Measurements from ENCODE around the gene LGSN. TPM values are rescaled to one million over a fixed set of nuclear protein-coding genes. Genes with fewer than 3 reads are reported as not detected.

Gene LGSN
- total and polyA plus RNA-seq, 8 donors, result 0.03 to 0.55 (median 0.06) TPM; not detected in 5

- peaks cover 0 to 6% (median 0%) of the 10 kb centered on the region in 4 donors for H3K4me1 ChIP-seq
- WGBS, 5 donors, result 54 to 75% (median 62%) methylated on average over 3 of the region's 3 CpGs
- DNase-seq, result no peak
- no peak overlapping the region for H3K4me3 ChIP-seq
- no peak overlapping the region for H3K27ac ChIP-seq
- H3K27me3 ChIP-seq, result no peaks in the 10 kb centered on the region
- H3K36me3 ChIP-seq, result no peaks in the 10 kb centered on the region
- H3K9me3 ChIP-seq, result no peaks in the 10 kb centered on the region
- intact Hi-C loops (cut with DNase I; ENCODE audit: low total_unique reads), result no loop called here
- TF ChIP-seq EP300 (IDR thresholded peaks at IDR 0.05) (no peak), POLR2AphosphoS5 (IDR thresholded peaks at IDR 0.05) (no peak), CTCF (IDR thresholded peaks at IDR 0.05) (no peak), POLR2A (IDR thresholded peaks at IDR 0.05) (no peak)
Measured at GRCh38 chr6:63249875-63250482, 69.8 kb downstream of the LGSN start.

GRCh38 chr6:63246581-63246980 is 73.2 kb downstream of the LGSN start:
- DNase-seq, result no peak
- no peaks in the 10 kb centered on the region for H3K27me3 ChIP-seq
- H3K9me3 ChIP-seq, result no peaks in the 10 kb centered on the region
- H3K36me3 ChIP-seq, result no peaks in the 10 kb centered on the region
- no peak for TF ChIP-seq EP300 (IDR thresholded peaks at IDR 0.05)
- no peak for TF ChIP-seq POLR2A (IDR thresholded peaks at IDR 0.05)
- TF ChIP-seq POLR2AphosphoS5 (IDR thresholded peaks at IDR 0.05), result no peak
- no peak for TF ChIP-seq CTCF (IDR thresholded peaks at IDR 0.05)
- no peak overlapping the region for H3K27ac ChIP-seq
- peaks cover 0 to 6% (median 0%) of the 10 kb centered on the region in 4 donors for H3K4me1 ChIP-seq
- H3K4me3 ChIP-seq, result no peak overlapping the region
- intact Hi-C loops (cut with DNase I; ENCODE audit: low total_unique reads), result no loop called here

GRCh38 chr6:63245909-63246308 is 73.9 kb downstream of the LGSN start:
- Histone ChIP-seq H3K4me1 (peaks cover 0 to 6% (median 0%) of the 10 kb centered on the region in 4 donors), H3K36me3 (no peaks in the 10 kb centered on the region), H3K9me3 (no peaks in the 10 kb centered on the region), H3K4me3 (no peak overlapping the region), H3K27ac (no peak overlapping the region), H3K27me3 (no peaks in the 10 kb centered on the region)
- 75 to 86% (median 82%) methylated on average over 1 of the region's 1 CpG for WGBS, 5 donors
- TF ChIP-seq EP300 (IDR thresholded peaks at IDR 0.05), result no peak
- TF ChIP-seq CTCF (IDR thresholded peaks at IDR 0.05), result no peak
- TF ChIP-seq POLR2A (IDR thresholded peaks at IDR 0.05), result no peak
- TF ChIP-seq POLR2AphosphoS5 (IDR thresholded peaks at IDR 0.05), result no peak
- intact Hi-C loops (cut with DNase I; ENCODE audit: low total_unique reads), result no loop called here
- DNase-seq, result no peak

GRCh38 chr6:63245420-63245819 is 74.4 kb downstream of the LGSN start:
- no peaks in the 10 kb centered on the region for H3K9me3 ChIP-seq
- no peak for TF ChIP-seq CTCF (IDR thresholded peaks at IDR 0.05)
- TF ChIP-seq POLR2AphosphoS5 (IDR thresholded peaks at IDR 0.05), result no peak
- TF ChIP-seq POLR2A (IDR thresholded peaks at IDR 0.05), result no peak
- TF ChIP-seq EP300 (IDR thresholded peaks at IDR 0.05), result no peak
- no peak overlapping the region for H3K27ac ChIP-seq
- 40 to 57% (median 41%) methylated on average over 2 of the region's 2 CpGs for WGBS, 5 donors
- no peak for DNase-seq
- intact Hi-C loops (cut with DNase I; ENCODE audit: low total_unique reads), result no loop called here
- H3K36me3 ChIP-seq, result no peaks in the 10 kb centered on the region
- no peak overlapping the region for H3K4me3 ChIP-seq
- no peaks in the 10 kb centered on the region for H3K27me3 ChIP-seq
- H3K4me1 ChIP-seq, result peaks cover 0 to 6% (median 0%) of the 10 kb centered on the region in 4 donors

All from stomach (tissue), 9 donors.